ENCODE data around the gene CCNE1. TPM values are rescaled to one million over a fixed set of nuclear protein-coding genes. Genes with fewer than 3 reads are reported as not detected.
A peak's percentile ranks its signal among the peaks of the same experiment; 100 is the strongest.

CCNE1 gene
- total and polyA plus RNA-seq, 9 of the 15 experiments (the other 6 are each of a cell fraction or from before 2014, with no cell fraction given): 6.2 to 41.0 (median 31.6) TPM

- TF ChIP-seq MLLT1 (IDR thresholded peaks at IDR 0.05): no peak
- no peak for TF ChIP-seq ZNF592 (IDR thresholded peaks at IDR 0.05)
- no peak for TF ChIP-seq THRA (IDR thresholded peaks at IDR 0.05)
- no peak for TF ChIP-seq ZNF589 (CRISPR knock-in tag; IDR thresholded peaks at IDR 0.05; ENCODE audit: low read depth)
- peak; percentile 42 for TF ChIP-seq MEIS2 (IDR thresholded peaks at IDR 0.05; ENCODE audit: partially characterized antibody)
- TF ChIP-seq ZBTB40 (IDR thresholded peaks at IDR 0.05): no peak
- TF ChIP-seq ZBTB40 (CRISPR knock-in tag; IDR thresholded peaks at IDR 0.05): no peak
- TF ChIP-seq RFX1 (IDR thresholded peaks at IDR 0.05): no peak
These were observed 1.3 kb upstream of the CCNE1 start (continued) for GRCh38 chr19:29810504-29810871.
